ENCODE data around the gene ST8SIA1. TPM values are rescaled to one million over a fixed set of nuclear protein-coding genes. Genes with fewer than 3 reads are reported as not detected.

ST8SIA1 gene
- total RNA-seq, 1 experiment from 2014 or later, result not detected

- Mint-ChIP-seq H3K9me3 (no peaks in the 10 kb centered on the region), H3K4me3 (no peak overlapping the region), H3K27ac (no peak overlapping the region), H3K36me3 (ENCODE audit: insufficient read depth in 1 of 3, low read depth in 3 of 3) (no peaks in the 10 kb centered on the region), H3K27me3 (ENCODE audit: low read depth) (peaks cover 9% of the 10 kb centered on the region; the same call in 1 of the 2 replicates), H3K4me1 (peaks cover 18 to 23% of the 10 kb centered on the region in 2 experiments)
- no peak overlapping the region for H3T11ph ChIP-seq (ENCODE audit: low read length)
- H2BK12ac ChIP-seq (ENCODE audit: insufficient read length, low read depth, low read length), result no peak overlapping the region
- H3K79me1 ChIP-seq (ENCODE audit: insufficient read depth, low read depth, low read length, poor library complexity, severe bottlenecking), result no peaks in the 10 kb centered on the region
- H3K4me2 ChIP-seq (ENCODE audit: insufficient read depth, insufficient read length, low read length), result no peak overlapping the region
- no peak overlapping the region for H3K14ac ChIP-seq (ENCODE audit: insufficient read depth, low read length)
- H3K23me2 ChIP-seq (ENCODE audit: insufficient read length, low read depth, low read length, poor library complexity, severe bottlenecking), result no peaks in the 10 kb centered on the region
- H3K27ac ChIP-seq (ENCODE audit: insufficient read length, low read depth, low read length), result no peak overlapping the region
- no peak overlapping the region for H2AFZ ChIP-seq (ENCODE audit: low read length)
- DNase-seq, result no peak
- WGBS (ENCODE audit: extremely low coverage, insufficient read length, low lambda C conversion rate), result no CpG with 5 or more reads among the region's 1 CpG
- H3K4me1 ChIP-seq (ENCODE audit: insufficient read depth, low read length), result peaks cover 5% of the 10 kb centered on the region; the same call in 1 of the 2 replicates
- no peaks in the 10 kb centered on the region for H3K79me2 ChIP-seq (ENCODE audit: insufficient read depth, low read length)
- no peak overlapping the region for H2AK5ac ChIP-seq (ENCODE audit: insufficient read length, low read length)
- H4K8ac ChIP-seq (replicated peaks; ENCODE audit: insufficient read length, low read depth, low read length), result no peak overlapping the region
- H3K23ac ChIP-seq (ENCODE audit: insufficient read length, low read depth, low read length), result no peak overlapping the region
- H4K20me1 ChIP-seq (ENCODE audit: control insufficient read depth, insufficient read depth, insufficient read length), result no peaks in the 10 kb centered on the region
- H3K18ac ChIP-seq (ENCODE audit: insufficient read length, low read depth, low read length), result no peak overlapping the region
- H3K9me3 ChIP-seq (ENCODE audit: control insufficient read depth, low read depth, low read length), result no peaks in the 10 kb centered on the region
- no peak overlapping the region for H3K56ac ChIP-seq (ENCODE audit: insufficient read length, low read depth, low read length)
- no peaks in the 10 kb centered on the region for H3K27me3 ChIP-seq (ENCODE audit: insufficient read depth, low read length)
- no peak overlapping the region for H2BK5ac ChIP-seq (ENCODE audit: insufficient read length, low read length)
- no peak overlapping the region for H4K5ac ChIP-seq (ENCODE audit: insufficient read length, low read depth, low read length)
- H3K4ac ChIP-seq (ENCODE audit: low read depth, low read length), result no peak overlapping the region
- H4K91ac ChIP-seq (ENCODE audit: insufficient read length, low read depth, low read length), result no peak overlapping the region
- no peak overlapping the region for H2BK120ac ChIP-seq (ENCODE audit: low read depth, low read length, poor library complexity, severe bottlenecking)
- no peak overlapping the region for H2BK20ac ChIP-seq (ENCODE audit: low read depth, low read length, poor library complexity, severe bottlenecking)
- no peak overlapping the region for H3K9ac ChIP-seq (ENCODE audit: extremely low read depth, insufficient read length, low read length)
- no peak for TF ChIP-seq CTCF (conservative IDR thresholded peaks at IDR 0.05)
- H2BK15ac ChIP-seq (ENCODE audit: low read depth, low read length), result no peak overlapping the region
These were observed 48.7 kb downstream of the ST8SIA1 start for GRCh38 chr12:22285846-22286245.
